NCI-H1105 (cell line): ENCODE measurements around the gene DNAJC3.
"Not testable (repeated sequence)": the region's sequence is repeated elsewhere in the genome, so short reads cannot be mapped to it uniquely, and the experiment has no call there.

Experiments
- DNase-seq: peaks from one replicate; lab custom pipeline; 2025; lab: John Stamatoyannopoulos, UW

DNAJC3 gene

DNA sequence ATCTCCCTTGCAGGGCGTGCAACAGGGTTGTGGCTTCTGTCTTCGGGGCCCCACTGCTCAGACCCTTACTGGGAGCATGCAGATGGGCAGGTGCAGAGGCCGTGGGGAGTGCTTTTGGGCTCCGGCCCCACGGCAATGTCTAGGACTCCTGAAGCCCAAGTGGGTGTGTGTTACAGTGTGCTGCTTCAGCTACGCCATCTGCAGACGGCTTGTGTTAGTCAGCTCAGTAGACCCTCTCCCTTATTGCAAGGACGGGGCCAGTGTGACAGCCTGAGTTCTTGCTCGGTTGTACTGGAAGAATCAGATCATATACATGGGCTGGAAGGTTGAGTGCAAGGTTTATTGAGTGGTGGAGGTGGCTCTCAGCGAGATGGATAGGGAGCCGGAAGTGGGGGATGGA is 39.3 kb downstream of the DNAJC3 start:
- no peak for DNase-seq

- no peak for DNase-seq
Observed at GRCh38 chr13:95722241-95722640, 45.3 kb downstream of the DNAJC3 start.

DNA sequence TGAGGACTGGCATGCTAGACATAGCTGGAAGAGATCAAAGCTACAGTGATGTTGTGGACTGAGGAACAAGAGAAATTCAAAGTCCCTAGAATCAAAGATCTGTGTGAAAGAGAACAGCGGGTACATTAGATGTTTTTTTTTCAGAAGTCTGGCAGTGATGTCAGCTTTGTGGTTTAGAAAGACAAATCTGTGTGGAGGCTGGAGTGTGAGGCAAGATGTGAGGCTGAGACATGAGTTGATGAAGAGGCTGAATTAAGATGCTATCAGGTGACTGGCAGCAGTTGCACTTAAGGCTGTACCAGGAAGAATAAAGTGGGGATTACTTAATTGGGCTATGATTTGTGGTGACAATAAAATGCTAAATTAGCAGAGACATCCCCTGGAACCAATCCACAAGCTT is 46.5 kb downstream of the DNAJC3 start:
- DNase-seq: no peak

GRCh38 chr13:95724252-95724651 is 47.3 kb downstream of the DNAJC3 start:
- no peak for DNase-seq

DNA sequence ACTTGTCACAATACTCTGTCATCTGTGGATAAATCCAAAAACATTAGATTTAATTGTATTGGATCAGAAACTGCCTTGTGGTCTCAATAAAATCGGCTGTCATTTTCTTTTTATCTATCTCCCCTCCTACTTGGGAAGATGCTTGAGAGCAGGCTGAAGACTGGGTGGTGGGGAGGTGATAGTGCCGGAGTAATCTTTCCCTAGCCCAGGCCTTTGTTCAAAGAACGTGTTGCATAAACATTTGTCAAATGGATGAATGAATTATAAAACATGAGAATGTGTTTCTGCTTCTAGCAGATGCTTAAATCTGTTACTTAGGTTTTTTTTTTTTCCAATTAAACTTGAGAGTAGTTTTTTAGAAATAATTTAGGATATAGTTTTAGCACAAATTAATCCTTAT is 49.9 kb downstream of the DNAJC3 start:
- DNase-seq: no peak

- no peak for DNase-seq
Observed at GRCh38 chr13:95728957-95729356, 52.0 kb downstream of the DNAJC3 start.

GRCh38 chr13:95734124-95734523 is 57.2 kb downstream of the DNAJC3 start:
- no peak for DNase-seq

GRCh38 chr13:95740071-95740978 is 63.4 kb downstream of the DNAJC3 start:
- not testable (repeated sequence) for DNase-seq

GRCh38 chr13:95740979-95741320 is 64.0 kb downstream of the DNAJC3 start:
- no peak for DNase-seq

- no peak for DNase-seq
Observed at GRCh38 chr13:95741584-95742563, 64.9 kb downstream of the DNAJC3 start.

DNA sequence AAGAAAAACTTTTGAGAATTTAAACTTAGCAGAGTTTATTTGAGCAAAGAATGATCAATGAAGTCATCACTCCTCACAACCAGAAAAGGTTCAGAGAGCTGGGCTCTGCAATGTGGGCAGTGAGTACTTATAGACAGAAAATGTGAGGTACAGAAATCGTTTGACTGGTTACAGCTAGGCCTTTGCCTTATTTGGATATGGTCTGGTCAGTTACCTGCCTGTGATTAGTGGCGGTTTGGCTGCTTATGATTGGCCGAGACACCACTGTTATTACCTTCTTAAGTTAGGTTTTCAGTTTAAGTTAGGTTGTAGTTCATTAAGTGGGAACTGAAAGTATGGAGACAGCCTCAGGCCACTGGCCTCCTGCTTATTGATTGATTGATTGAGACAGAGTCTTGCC is 66.3 kb downstream of the DNAJC3 start:
- no peak for DNase-seq

GRCh38 chr13:95745289-95745688 is 68.3 kb downstream of the DNAJC3 start:
- DNase-seq: no peak

GRCh38 chr13:95745752-95746151 is 68.8 kb downstream of the DNAJC3 start:
- DNase-seq: no peak

DNA sequence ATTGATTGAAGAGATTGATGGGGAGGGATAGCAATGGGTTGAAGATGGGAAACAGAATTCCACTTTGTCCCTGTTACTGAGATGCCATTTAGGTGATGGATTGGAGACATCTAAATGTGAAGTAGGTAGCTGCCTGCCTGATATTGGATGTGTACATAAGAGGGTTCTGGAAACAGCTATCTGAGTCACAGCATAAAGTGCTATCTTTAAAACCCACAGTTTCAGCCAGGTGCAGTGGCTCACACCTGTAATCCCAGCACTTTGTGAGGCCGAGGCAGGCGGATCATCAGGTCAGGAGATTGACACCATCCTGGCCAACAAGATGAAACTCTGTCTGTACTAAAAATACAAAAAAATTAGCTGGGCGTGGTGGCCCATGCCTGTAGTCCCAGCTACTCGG is 72.6 kb downstream of the DNAJC3 start:
- DNase-seq: no peak

- DNase-seq: no peak
Observed at GRCh38 chr13:95752677-95753076, 75.7 kb downstream of the DNAJC3 start.

DNA sequence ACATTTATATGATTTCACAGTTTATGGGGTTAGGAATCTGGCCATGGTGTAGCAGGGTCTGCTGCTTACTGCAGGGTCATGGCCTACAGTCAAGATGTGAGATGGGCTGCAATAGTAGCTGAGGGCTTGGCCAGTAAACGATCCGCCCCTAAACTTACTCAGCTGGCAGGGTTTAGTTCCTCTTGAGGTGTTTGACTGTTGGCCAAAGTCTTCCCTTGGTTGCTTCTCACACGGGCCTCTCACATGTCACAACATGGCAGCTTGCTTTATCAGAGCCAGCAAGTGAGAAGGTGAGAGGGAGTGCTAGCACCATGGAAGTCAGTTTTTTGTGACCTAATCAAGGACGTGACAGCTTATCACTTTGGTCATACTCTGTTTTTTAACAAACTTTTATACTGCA is 77.1 kb downstream of the DNAJC3 start:
- DNase-seq: no peak

GRCh38 chr13:95756072-95756471 is 79.1 kb downstream of the DNAJC3 start:
- DNase-seq: no peak

DNA sequence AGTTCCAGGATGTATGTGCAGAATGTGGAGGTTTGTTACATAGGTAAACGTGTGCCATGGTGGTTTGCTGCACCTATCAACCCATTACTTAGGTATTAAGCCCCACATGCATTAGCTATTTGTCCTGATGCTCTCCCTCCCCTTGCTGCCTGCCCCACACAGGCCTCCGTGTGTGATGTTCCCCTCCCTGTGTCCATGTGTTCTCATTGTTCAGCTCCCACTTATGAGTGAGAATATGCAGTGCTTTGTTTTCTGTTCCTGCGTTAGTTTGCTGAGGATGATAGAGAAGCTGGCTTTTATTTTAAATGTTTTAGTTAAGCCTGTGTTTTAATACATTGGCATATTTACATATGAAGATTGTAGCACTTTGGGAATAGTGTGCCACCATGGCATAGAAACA is 85.7 kb downstream of the DNAJC3 start:
- not testable (repeated sequence) for DNase-seq

DNA sequence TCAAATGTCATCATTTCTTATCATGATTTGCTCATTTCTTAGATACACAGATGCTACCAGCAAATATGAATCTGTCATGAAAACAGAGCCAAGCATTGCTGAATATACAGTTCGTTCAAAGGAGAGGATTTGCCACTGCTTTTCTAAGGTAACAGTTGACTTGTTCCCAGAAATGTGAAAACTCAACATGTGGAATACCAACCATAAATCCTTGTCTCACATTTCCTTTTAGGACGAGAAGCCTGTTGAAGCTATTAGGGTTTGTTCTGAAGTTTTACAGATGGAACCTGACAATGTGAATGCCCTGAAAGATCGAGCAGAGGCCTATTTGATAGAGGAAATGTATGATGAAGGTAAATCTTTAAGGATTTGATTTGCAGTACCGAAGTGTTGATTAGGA is 86.7 kb downstream of the DNAJC3 start:
- no peak for DNase-seq

DNA sequence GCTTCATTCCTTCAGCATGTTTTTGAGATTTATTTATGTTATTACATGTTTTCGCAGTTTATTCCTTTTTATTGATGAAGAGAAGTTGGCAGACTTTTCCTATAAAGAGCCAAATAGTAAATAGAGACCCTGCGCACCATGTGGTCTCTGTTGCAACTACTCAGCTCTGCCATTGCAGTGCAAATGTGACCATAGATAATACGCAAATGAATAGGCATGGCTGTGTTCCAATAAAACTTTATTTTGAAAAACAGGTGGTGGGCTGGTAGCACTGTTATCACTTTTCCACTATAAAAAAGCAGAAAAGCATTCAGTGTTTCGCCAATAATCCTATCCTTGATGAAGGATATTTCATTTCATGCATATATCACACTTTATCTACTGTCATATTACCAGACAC is 95.0 kb downstream of the DNAJC3 start:
- DNase-seq: no peak

DNA sequence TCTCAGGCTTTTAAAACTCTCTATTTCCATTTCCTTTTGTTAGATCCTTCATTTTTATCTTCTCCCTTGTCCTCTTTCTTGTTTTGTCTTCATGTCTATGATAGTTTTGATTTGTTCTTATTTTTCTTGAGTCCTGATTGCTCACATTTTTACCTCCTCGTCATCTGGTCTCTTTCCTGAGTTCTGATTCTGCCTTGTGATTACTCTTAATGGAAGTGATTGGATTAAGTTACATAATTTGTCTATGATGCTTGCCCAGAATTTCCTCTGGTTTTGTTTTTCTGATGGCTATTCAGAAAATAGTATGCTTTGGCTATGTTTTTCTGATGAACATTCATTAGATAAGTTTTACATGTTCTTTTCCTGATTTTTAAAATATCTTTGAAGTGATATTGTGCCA is 102.6 kb downstream of the DNAJC3 start:
- DNase-seq: no peak

DNA sequence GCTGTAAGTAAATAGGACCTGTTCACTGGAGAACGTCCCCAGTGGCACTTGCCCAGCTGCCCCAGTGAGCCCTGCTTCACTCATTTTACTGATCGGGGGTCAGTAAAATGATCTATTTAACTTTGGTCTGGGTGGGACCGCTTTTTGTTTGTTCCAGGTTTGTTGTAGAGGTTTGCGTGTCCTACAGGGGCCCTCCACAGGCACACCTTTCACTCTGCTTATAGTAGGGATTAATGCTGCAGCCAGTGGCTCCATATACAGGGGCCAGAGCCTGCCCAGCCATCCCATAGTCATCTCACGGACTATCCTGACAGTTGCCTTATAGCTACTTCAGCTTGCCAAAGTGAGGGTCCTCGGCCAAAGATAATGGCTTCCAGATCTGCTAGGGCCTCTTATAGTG is 104.1 kb downstream of the DNAJC3 start:
- DNase-seq: no peak

DNA sequence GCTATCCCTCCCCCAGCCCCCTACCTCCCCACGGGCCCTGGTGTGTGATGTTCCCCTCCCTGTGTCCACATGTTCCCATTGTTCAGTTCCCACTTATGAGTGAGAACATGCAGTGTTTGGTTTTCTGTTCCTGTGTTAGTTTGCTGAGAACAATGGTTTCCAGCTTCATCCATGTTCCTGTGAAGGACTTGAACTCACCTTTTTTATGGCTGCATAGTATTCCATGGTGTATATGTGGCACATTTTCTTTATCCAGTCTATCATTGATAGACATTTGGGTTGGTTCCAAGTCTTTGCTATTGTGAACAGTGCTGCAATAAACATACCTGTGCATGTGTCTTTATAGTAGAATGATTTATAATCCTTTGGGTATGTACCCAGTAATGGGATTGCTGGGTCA is 105.0 kb downstream of the DNAJC3 start:
- DNase-seq: not testable (repeated sequence)
